ENCODE results near the gene CNTN1.

Gene CNTN1

DNA sequence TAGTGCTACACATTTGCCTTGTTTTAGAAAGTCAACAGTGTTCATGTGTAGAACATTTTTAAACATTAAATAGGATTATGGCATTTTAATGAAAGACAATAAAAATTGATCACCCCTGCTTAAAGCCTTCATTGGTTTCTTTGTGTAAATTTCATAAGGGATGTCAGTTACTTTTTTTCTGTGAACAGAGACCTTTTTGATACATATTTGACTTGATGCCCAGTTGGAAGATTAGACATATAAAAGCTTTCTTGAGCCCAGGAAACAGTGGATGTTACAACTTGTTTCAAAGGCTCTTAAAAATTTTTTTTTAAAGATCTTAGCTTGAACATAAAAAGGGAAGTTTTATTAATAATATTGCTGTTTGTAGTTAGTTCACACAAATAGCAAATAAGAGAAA, 327.2 kb downstream of the CNTN1 start:
- H3K9me3 ChIP-seq (ENCODE audit: control insufficient read depth, insufficient read depth, low read depth, low read length) = no peaks in the 10 kb centered on the region
- H3K9ac ChIP-seq (ENCODE audit: low read length) = no peak overlapping the region
- H3K27me3 ChIP-seq (ENCODE audit: control insufficient read depth, insufficient read depth, low read length) = no peaks in the 10 kb centered on the region
- H3K4me3 ChIP-seq (ENCODE audit: low read depth, low read length) = no peak overlapping the region
- H3K27ac ChIP-seq (ENCODE audit: low read depth, low read length) = no peak overlapping the region
- H3K36me3 ChIP-seq (ENCODE audit: control insufficient read depth, insufficient read depth, low read length) = no peaks in the 10 kb centered on the region
- H3K4me1 ChIP-seq (ENCODE audit: control insufficient read depth, insufficient read depth, low read length) = no peaks in the 10 kb centered on the region

DNA sequence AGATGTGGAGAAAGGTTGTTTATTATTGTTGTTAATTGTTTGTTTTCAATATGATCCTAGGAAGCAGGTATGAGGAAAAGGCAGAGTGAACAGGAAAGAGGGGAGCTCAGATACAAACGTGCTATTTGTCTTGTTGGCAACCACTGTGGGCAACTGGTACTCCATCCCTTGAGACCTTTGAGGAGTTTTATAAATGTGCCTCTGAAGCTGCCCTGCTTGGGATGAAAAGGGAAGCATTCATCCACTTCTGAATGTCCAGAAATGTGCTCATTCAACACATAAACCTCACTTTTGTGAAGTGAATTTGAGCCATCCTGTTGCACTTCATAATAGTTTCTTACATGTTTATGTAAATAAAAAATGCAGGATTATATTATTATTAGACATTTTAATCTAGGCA, 331.6 kb downstream of the CNTN1 start:
- no peaks in the 10 kb centered on the region for H3K27me3 ChIP-seq (ENCODE audit: control insufficient read depth, insufficient read depth, low read length)
- H3K9ac ChIP-seq (ENCODE audit: low read length) = no peak overlapping the region
- H3K9me3 ChIP-seq (ENCODE audit: control insufficient read depth, insufficient read depth, low read depth, low read length) = no peaks in the 10 kb centered on the region
- H3K4me3 ChIP-seq (ENCODE audit: low read depth, low read length) = no peak overlapping the region
- H3K36me3 ChIP-seq (ENCODE audit: control insufficient read depth, insufficient read depth, low read length) = no peaks in the 10 kb centered on the region
- no peak overlapping the region for H3K27ac ChIP-seq (ENCODE audit: low read depth, low read length)
- H3K4me1 ChIP-seq (ENCODE audit: control insufficient read depth, insufficient read depth, low read length) = no peaks in the 10 kb centered on the region

DNA sequence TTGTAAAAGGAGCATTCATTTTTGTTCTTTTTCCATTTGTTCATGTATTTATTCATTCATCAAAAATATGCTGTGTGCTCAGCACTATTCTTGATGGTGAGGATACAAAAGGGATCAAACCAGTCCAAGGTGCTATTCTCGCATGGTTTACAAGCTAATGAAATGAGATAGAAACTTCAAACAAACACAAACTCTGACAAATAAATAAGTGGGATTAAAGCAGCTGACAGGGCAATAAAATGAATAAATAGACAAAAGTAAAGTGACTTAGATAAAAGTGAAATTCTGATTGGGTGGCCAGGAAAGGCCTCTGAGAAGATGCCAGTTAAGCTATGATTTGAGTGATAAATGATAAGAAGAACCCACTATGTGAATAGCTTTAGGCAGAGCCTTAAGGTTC, 333.9 kb downstream of the CNTN1 start:
- Histone ChIP-seq H3K9ac (ENCODE audit: low read length) (no peak overlapping the region), H3K36me3 (ENCODE audit: control insufficient read depth, insufficient read depth, low read length) (no peaks in the 10 kb centered on the region), H3K4me1 (ENCODE audit: control insufficient read depth, insufficient read depth, low read length) (no peaks in the 10 kb centered on the region), H3K9me3 (ENCODE audit: control insufficient read depth, insufficient read depth, low read depth, low read length) (no peaks in the 10 kb centered on the region), H3K27me3 (ENCODE audit: control insufficient read depth, insufficient read depth, low read length) (no peaks in the 10 kb centered on the region), H3K4me3 (ENCODE audit: low read depth, low read length) (no peak overlapping the region), H3K27ac (ENCODE audit: low read depth, low read length) (no peak overlapping the region)

DNA sequence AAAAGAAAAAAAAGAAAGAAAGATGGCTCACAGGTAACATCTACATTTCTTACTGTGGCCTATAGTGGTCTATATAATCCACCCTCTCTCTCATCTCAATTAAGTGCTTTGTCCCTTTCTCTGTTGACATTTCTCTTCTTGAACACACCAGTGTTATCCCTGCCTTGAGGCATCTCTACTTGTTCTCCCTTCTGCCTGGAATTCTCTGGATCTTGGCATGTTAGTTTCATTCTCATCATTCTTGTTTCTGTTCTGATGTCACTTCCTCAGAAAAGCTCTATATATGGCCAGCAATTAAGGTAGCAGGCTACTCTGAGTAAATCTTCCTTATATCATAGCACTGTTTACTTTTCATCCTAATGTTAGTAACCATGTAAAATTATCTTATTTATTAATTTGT, 340.1 kb downstream of the CNTN1 start:
- Histone ChIP-seq H3K36me3 (ENCODE audit: control insufficient read depth, insufficient read depth, low read length) (no peaks in the 10 kb centered on the region), H3K27me3 (ENCODE audit: control insufficient read depth, insufficient read depth, low read length) (no peaks in the 10 kb centered on the region), H3K4me1 (ENCODE audit: control insufficient read depth, insufficient read depth, low read length) (no peaks in the 10 kb centered on the region), H3K9ac (ENCODE audit: low read length) (no peak overlapping the region), H3K9me3 (ENCODE audit: control insufficient read depth, insufficient read depth, low read depth, low read length) (no peaks in the 10 kb centered on the region), H3K27ac (ENCODE audit: low read depth, low read length) (no peak overlapping the region), H3K4me3 (ENCODE audit: low read depth, low read length) (no peak overlapping the region)

DNA sequence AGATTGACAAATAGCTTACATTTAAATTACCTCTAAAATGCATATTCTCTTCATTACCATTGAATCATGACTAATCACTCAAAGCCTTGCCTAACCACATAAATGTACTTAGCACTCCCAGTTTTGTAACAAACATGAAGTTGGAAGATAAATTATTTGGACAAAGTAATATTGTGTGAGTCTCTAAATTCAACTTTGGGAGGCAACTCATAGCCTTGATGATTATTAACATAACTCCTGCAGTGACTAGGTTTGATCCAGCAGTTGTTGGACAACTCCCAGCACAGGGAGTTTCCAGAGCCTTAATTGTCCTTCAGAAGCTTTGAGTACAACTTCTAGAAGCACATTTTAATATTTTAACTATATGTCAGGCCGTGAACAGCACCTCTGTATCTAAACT, 342.4 kb downstream of the CNTN1 start:
- no peaks in the 10 kb centered on the region for H3K36me3 ChIP-seq (ENCODE audit: control insufficient read depth, insufficient read depth, low read length)
- no peaks in the 10 kb centered on the region for H3K27me3 ChIP-seq (ENCODE audit: control insufficient read depth, insufficient read depth, low read length)
- H3K9ac ChIP-seq (ENCODE audit: low read length) = no peak overlapping the region
- no peak overlapping the region for H3K4me3 ChIP-seq (ENCODE audit: low read depth, low read length)
- no peaks in the 10 kb centered on the region for H3K9me3 ChIP-seq (ENCODE audit: control insufficient read depth, insufficient read depth, low read depth, low read length)
- no peak overlapping the region for H3K27ac ChIP-seq (ENCODE audit: low read depth, low read length)
- no peaks in the 10 kb centered on the region for H3K4me1 ChIP-seq (ENCODE audit: control insufficient read depth, insufficient read depth, low read length)

DNA sequence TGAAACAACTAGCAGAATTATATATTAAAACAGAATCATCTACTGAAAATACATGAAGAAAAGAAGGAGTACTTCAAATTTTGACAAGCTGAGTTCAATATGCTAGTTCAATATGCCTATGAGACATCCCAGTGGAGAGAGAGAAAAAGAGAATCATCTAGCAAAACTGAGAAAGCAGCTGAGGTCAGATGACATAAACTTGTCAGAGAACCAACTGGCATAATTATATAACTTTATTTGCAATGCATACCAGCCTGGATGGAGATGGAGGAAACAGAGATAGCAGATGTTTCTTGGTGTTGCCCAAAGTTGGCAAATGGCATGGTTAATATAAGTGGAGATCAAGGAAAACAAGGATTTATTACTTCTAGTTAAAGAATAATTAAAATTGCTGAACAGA, 347.2 kb downstream of the CNTN1 start:
- Histone ChIP-seq H3K27ac (ENCODE audit: low read depth, low read length) (no peak overlapping the region), H3K4me3 (ENCODE audit: low read depth, low read length) (no peak overlapping the region), H3K4me1 (ENCODE audit: control insufficient read depth, insufficient read depth, low read length) (no peaks in the 10 kb centered on the region), H3K9ac (ENCODE audit: low read length) (no peak overlapping the region), H3K36me3 (ENCODE audit: control insufficient read depth, insufficient read depth, low read length) (no peaks in the 10 kb centered on the region), H3K9me3 (ENCODE audit: control insufficient read depth, insufficient read depth, low read depth, low read length) (no peaks in the 10 kb centered on the region), H3K27me3 (ENCODE audit: control insufficient read depth, insufficient read depth, low read length) (no peaks in the 10 kb centered on the region)

DNA sequence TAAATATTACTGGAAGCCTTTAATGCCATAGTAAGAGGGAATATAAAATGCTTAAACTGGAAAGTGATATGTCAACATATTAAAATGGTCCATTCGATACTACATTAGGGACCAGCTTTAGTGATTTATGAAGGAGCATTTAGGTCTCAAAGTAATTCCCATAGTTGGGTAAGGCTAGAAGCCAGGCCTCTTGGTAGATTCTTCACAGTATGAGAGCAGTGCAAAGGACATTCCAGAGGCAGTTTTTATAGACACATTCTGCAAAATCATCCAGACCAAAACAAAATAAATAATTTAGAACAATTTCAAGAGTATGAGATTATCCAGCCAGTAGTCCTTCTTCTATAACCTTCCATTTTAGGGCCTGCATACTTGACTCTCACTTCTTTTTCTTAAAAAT, 353.3 kb downstream of the CNTN1 start:
- H3K27ac ChIP-seq (ENCODE audit: low read depth, low read length) = no peak overlapping the region
- H3K36me3 ChIP-seq (ENCODE audit: control insufficient read depth, insufficient read depth, low read length) = no peaks in the 10 kb centered on the region
- H3K4me1 ChIP-seq (ENCODE audit: control insufficient read depth, insufficient read depth, low read length) = no peaks in the 10 kb centered on the region
- no peaks in the 10 kb centered on the region for H3K9me3 ChIP-seq (ENCODE audit: control insufficient read depth, insufficient read depth, low read depth, low read length)
- no peak overlapping the region for H3K9ac ChIP-seq (ENCODE audit: low read length)
- no peaks in the 10 kb centered on the region for H3K27me3 ChIP-seq (ENCODE audit: control insufficient read depth, insufficient read depth, low read length)
- H3K4me3 ChIP-seq (ENCODE audit: low read depth, low read length) = no peak overlapping the region

DNA sequence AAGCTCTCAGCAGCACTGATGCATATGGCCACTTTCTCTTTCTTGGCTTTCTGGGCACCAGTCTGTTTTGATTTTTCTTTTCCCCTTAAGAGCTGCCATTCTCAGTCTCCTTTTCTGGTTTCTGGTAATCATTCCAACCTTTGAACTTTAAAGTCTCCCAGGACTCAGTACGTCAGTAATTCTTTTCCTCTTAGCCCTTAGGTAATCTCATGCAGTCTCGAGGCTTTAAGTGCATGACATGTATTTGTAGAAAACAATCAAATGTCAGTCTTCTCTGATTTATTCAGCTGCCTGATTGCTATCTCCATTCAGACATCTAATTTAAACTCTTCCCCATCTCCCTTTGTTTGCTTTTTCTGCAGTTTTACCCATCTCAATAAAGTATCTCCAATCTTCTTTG, 356.8 kb downstream of the CNTN1 start:
- no peak overlapping the region for H3K27ac ChIP-seq (ENCODE audit: low read depth, low read length)

DNA sequence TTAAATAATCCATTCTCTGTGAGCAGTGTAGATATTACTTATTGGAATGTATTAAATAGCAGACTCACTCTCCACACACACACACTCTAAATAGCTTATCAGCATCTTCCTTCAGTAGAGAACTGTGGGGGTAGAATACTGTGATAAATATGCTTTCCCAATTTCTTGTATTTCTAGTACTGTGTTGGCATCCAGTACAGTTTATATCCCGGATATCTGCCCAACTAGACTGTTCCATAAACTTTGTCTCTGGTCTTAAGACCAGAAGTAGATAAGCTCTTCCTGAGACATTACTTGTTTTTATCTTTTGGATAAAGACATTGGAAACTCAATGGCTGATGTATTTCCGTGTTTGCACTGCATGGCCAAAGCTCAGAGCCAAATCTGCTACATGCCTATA, 359.7 kb downstream of the CNTN1 start:
- no peaks in the 10 kb centered on the region for H3K27me3 ChIP-seq (ENCODE audit: control insufficient read depth, insufficient read depth, low read length)
- no peak overlapping the region for H3K27ac ChIP-seq (ENCODE audit: low read depth, low read length)
- no peaks in the 10 kb centered on the region for H3K9me3 ChIP-seq (ENCODE audit: control insufficient read depth, insufficient read depth, low read depth, low read length)
- H3K9ac ChIP-seq (ENCODE audit: low read length) = no peak overlapping the region
- H3K4me1 ChIP-seq (ENCODE audit: control insufficient read depth, insufficient read depth, low read length) = no peaks in the 10 kb centered on the region
- H3K36me3 ChIP-seq (ENCODE audit: control insufficient read depth, insufficient read depth, low read length) = no peaks in the 10 kb centered on the region
- H3K4me3 ChIP-seq (ENCODE audit: low read depth, low read length) = no peak overlapping the region

More for the DNA sequence above, 356.8 kb downstream of the CNTN1 start:
- H3K9me3 ChIP-seq (ENCODE audit: control insufficient read depth, insufficient read depth, low read depth, low read length) = no peaks in the 10 kb centered on the region
- no peaks in the 10 kb centered on the region for H3K4me1 ChIP-seq (ENCODE audit: control insufficient read depth, insufficient read depth, low read length)
- no peaks in the 10 kb centered on the region for H3K27me3 ChIP-seq (ENCODE audit: control insufficient read depth, insufficient read depth, low read length)
- no peaks in the 10 kb centered on the region for H3K36me3 ChIP-seq (ENCODE audit: control insufficient read depth, insufficient read depth, low read length)
- H3K9ac ChIP-seq (ENCODE audit: low read length) = no peak overlapping the region
- no peak overlapping the region for H3K4me3 ChIP-seq (ENCODE audit: low read depth, low read length)

DNA sequence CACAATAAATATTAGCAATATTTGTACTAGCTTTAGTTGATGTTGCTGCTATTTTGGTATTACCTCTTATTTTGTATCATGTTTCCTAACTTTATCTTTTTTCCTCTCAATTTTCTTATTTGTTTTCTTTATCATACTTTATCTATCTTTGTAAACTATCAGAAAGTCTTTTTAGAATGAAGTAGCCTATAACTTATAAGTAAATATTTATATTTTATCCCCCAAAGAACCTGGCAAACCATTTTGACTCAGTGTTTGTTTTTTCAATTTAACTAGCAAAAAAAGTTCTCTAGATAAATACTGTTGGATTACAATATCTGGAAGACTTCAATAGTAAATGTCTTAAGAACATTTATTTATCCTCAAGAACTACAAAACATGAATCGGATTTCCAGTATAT, 360.2 kb downstream of the CNTN1 start:
- Histone ChIP-seq H3K27me3 (ENCODE audit: control insufficient read depth, insufficient read depth, low read length) (no peaks in the 10 kb centered on the region), H3K27ac (ENCODE audit: low read depth, low read length) (no peak overlapping the region), H3K36me3 (ENCODE audit: control insufficient read depth, insufficient read depth, low read length) (no peaks in the 10 kb centered on the region), H3K4me1 (ENCODE audit: control insufficient read depth, insufficient read depth, low read length) (no peaks in the 10 kb centered on the region), H3K9ac (ENCODE audit: low read length) (no peak overlapping the region), H3K4me3 (ENCODE audit: low read depth, low read length) (no peak overlapping the region), H3K9me3 (ENCODE audit: control insufficient read depth, insufficient read depth, low read depth, low read length) (no peaks in the 10 kb centered on the region)

DNA sequence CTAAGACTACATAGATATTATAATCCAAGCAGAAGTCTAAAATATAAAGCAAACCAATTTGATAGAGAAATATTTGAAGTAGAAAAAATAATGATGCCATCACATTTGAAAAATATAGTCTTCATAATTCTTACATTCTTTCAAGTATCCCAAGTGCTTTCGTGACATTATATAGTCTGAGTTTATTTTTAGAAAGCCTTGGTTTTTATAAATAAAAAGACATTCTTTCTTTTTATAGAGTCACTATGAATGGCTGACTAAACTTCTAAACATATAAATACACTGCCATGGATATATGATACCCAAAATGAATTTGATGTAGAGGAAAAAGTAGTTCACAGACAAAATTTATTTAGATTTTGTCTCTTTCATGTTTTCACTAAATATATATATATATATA, 360.8 kb downstream of the CNTN1 start:
- H3K4me1 ChIP-seq (ENCODE audit: control insufficient read depth, insufficient read depth, low read length) = no peaks in the 10 kb centered on the region
- no peak overlapping the region for H3K9ac ChIP-seq (ENCODE audit: low read length)
- H3K27me3 ChIP-seq (ENCODE audit: control insufficient read depth, insufficient read depth, low read length) = no peaks in the 10 kb centered on the region
- no peak overlapping the region for H3K27ac ChIP-seq (ENCODE audit: low read depth, low read length)
- H3K9me3 ChIP-seq (ENCODE audit: control insufficient read depth, insufficient read depth, low read depth, low read length) = no peaks in the 10 kb centered on the region
- H3K36me3 ChIP-seq (ENCODE audit: control insufficient read depth, insufficient read depth, low read length) = no peaks in the 10 kb centered on the region
- no peak overlapping the region for H3K4me3 ChIP-seq (ENCODE audit: low read depth, low read length)

DNA sequence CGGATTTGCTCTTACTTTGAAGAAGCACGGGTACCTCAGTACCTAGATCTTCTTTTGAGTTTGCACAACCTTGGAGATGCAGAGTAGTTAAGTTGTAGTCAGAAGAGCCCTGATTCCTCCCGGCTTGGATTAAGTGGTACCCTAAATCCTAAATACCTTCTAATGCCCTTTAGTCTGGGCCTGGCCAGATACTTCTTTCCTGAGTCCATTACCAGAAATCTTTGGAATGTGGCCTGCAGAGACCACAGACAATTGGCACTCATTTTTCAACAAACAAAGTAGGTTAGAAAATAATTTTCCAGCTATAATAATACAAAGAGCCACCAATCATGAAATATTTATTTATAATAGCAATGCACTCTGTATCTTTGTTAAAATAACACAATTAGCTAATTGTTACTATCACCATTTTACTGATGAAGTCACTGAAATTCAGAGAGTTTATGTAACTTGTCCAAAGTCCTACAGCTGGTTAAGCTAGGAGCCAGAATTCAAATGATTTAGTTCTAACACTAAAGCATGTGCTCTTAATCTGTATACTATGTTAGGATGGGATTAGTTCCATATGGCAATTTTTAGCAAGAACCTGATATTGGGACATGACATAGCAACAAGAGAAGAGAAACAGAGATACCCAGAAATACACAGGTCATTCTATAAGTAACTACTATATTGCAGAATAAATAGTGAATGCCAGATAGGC, 363.8 kb downstream of the CNTN1 start:
- Histone ChIP-seq H3K4me1 (ENCODE audit: control insufficient read depth, insufficient read depth, low read length) (0 out of 2 replicates have a peak, but pooled peaks cover 3% of the 10 kb centered on the region), H3K27me3 (ENCODE audit: control insufficient read depth, insufficient read depth, low read length) (no peaks in the 10 kb centered on the region), H3K9me3 (ENCODE audit: control insufficient read depth, insufficient read depth, low read depth, low read length) (no peaks in the 10 kb centered on the region), H3K36me3 (ENCODE audit: control insufficient read depth, insufficient read depth, low read length) (no peaks in the 10 kb centered on the region), H3K4me3 (ENCODE audit: low read depth, low read length) (no peak overlapping the region), H3K27ac (ENCODE audit: low read depth, low read length) (no peak overlapping the region), H3K9ac (ENCODE audit: low read length) (no peak overlapping the region)

Measured in HUES6 (cell line).